Testis (tissue), 2 donors: ENCODE results near the gene NPDC1.

Experiments
- CTCF ChIP-seq, 3 experiments: fragments of 450-650 bp in 2 of 3; fragments of 200-600 bp in 1 of 3; sonication (generic) in 1 of 3; IDR thresholded peaks; one replicate each; pipeline ENCODE4 v1.5.1; 2016 to 2019; ENCODE audit warnings: antibody characterized with exemption in 3 of 3, mild to moderate bottlenecking in 2 of 3, moderate library complexity in 1 of 3
- POLR2A ChIP-seq: fragments of 450-650 bp; IDR thresholded peaks from one replicate; pipeline ENCODE4 v1.6.1; 2017; ENCODE audit warnings: antibody characterized with exemption, mild to moderate bottlenecking, moderate library complexity

- TF ChIP-seq CTCF (IDR thresholded peaks at IDR 0.05) (no peak), POLR2A (no peak)
Observed at GRCh38 chr9:137079401-137079787, 33.4 kb upstream of the NPDC1 start.
